ENCODE results near the gene HDAC4. TPM values are rescaled to one million over a fixed set of nuclear protein-coding genes. Genes with fewer than 3 reads are reported as not detected.

Gene HDAC4
- total RNA-seq, 1 experiment from 2014 or later = 32.0 TPM

DNA sequence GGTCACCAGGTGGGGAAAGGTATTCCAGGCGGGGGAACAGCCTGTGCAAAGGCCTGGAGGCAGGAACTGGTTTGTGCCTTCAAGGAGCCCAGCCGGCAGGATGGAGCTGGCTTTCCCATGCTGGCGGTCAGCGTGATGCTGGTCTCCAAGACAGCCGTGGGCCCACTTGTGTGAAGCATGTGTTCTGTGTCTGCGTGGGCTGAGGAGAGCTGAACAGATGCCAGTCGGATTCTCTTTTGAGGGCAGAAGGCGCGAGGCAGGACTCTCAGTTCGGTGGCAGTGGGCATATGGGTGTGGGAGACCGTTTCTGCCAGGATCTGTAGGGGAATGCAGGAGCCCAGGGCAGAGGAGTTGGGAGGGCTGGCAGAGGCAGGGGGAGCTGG, 361.4 kb downstream of the HDAC4 start:
- H2BK12ac ChIP-seq (ENCODE audit: insufficient read length, low read depth, low read length) = no peak overlapping the region
- DNase-seq = no peak
- TF ChIP-seq, protein P1, sequence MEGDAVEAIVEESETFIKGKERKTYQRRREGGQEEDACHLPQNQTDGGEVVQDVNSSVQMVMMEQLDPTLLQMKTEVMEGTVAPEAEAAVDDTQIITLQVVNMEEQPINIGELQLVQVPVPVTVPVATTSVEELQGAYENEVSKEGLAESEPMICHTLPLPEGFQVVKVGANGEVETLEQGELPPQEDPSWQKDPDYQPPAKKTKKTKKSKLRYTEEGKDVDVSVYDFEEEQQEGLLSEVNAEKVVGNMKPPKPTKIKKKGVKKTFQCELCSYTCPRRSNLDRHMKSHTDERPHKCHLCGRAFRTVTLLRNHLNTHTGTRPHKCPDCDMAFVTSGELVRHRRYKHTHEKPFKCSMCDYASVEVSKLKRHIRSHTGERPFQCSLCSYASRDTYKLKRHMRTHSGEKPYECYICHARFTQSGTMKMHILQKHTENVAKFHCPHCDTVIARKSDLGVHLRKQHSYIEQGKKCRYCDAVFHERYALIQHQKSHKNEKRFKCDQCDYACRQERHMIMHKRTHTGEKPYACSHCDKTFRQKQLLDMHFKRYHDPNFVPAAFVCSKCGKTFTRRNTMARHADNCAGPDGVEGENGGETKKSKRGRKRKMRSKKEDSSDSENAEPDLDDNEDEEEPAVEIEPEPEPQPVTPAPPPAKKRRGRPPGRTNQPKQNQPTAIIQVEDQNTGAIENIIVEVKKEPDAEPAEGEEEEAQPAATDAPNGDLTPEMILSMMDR (conservative IDR thresholded peaks at IDR 0.05) = no peak
- no peak overlapping the region for H4K8ac ChIP-seq (replicated peaks; ENCODE audit: insufficient read length, low read depth, low read length)
- H3K56ac ChIP-seq (ENCODE audit: insufficient read length, low read depth, low read length) = no peak overlapping the region
- H3K23ac ChIP-seq (ENCODE audit: insufficient read length, low read depth, low read length) = no peak overlapping the region
- H3T11ph ChIP-seq (ENCODE audit: low read length) = no peak overlapping the region
- no peak overlapping the region for H4K5ac ChIP-seq (ENCODE audit: insufficient read length, low read depth, low read length)
- H3K4me3 Mint-ChIP-seq = no peak overlapping the region
- no peaks in the 10 kb centered on the region for H3K23me2 ChIP-seq (ENCODE audit: insufficient read length, low read depth, low read length, poor library complexity, severe bottlenecking)
- H3K4me1 Mint-ChIP-seq = 0 out of 4 replicates have a peak, but pooled peaks cover 0 to 2% of the 10 kb centered on the region in 2 experiments
- H4K91ac ChIP-seq (ENCODE audit: insufficient read length, low read depth, low read length) = no peak overlapping the region
- no peaks in the 10 kb centered on the region for H4K20me1 ChIP-seq (ENCODE audit: control insufficient read depth, insufficient read depth, insufficient read length)
- no peak overlapping the region for H2BK20ac ChIP-seq (ENCODE audit: low read depth, low read length, poor library complexity, severe bottlenecking)
- H3K4me2 ChIP-seq (ENCODE audit: insufficient read depth, insufficient read length, low read length) = no peak overlapping the region
- no peaks in the 10 kb centered on the region for H3K79me1 ChIP-seq (ENCODE audit: insufficient read depth, low read depth, low read length, poor library complexity, severe bottlenecking)
- peaks cover 10% of the 10 kb centered on the region for H3K27me3 Mint-ChIP-seq (ENCODE audit: low read depth)
- no peak overlapping the region for H2BK120ac ChIP-seq (ENCODE audit: low read depth, low read length, poor library complexity, severe bottlenecking)
- H3K36me3 Mint-ChIP-seq (ENCODE audit: insufficient read depth in 1 of 3, low read depth in 3 of 3) = no peaks in the 10 kb centered on the region; a peak in 1 of 7 replicates
- no peak overlapping the region for H2BK5ac ChIP-seq (ENCODE audit: insufficient read length, low read length)
- WGBS (ENCODE audit: extremely low coverage, insufficient read length, low lambda C conversion rate) = no CpG with 5 or more reads among the region's 11 CpGs
- H3K27ac Mint-ChIP-seq = no peak overlapping the region
- no peak overlapping the region for H2AFZ ChIP-seq (ENCODE audit: low read length)
- H3K9me3 Mint-ChIP-seq = no peaks in the 10 kb centered on the region
- no peaks in the 10 kb centered on the region for H3K79me2 ChIP-seq (ENCODE audit: insufficient read depth, low read length)
- H3K4ac ChIP-seq (ENCODE audit: low read depth, low read length) = no peak overlapping the region
- H3K9me3 ChIP-seq (ENCODE audit: control insufficient read depth, low read depth, low read length) = no peaks in the 10 kb centered on the region
- H2BK15ac ChIP-seq (ENCODE audit: low read depth, low read length) = no peak overlapping the region
- H3K4me1 ChIP-seq (ENCODE audit: insufficient read depth, low read length) = no peaks in the 10 kb centered on the region
- no peak overlapping the region for H3K27ac ChIP-seq (ENCODE audit: insufficient read length, low read depth, low read length)
- no peak overlapping the region for H3K9ac ChIP-seq (ENCODE audit: extremely low read depth, insufficient read length, low read length)
- H3K18ac ChIP-seq (ENCODE audit: insufficient read length, low read depth, low read length) = no peak overlapping the region
- H2AK5ac ChIP-seq (ENCODE audit: insufficient read length, low read length) = no peak overlapping the region
- no peak overlapping the region; the same call in 1 of the 2 replicates for H3K14ac ChIP-seq (ENCODE audit: insufficient read depth, low read length)
- H3K27me3 ChIP-seq (ENCODE audit: insufficient read depth, low read length) = no peaks in the 10 kb centered on the region
